Activated naive CD4-positive, alpha-beta T cell treated with anti-CD3 and anti-CD28 coated beads, Interleukin-2, amount 50 U/mL, for 72 hours (primary cell): ENCODE results near the gene SPDYE2B. TPM values are rescaled to one million over a fixed set of nuclear protein-coding genes. Genes with fewer than 3 reads are reported as not detected.
"Not testable (repeated sequence)": the region's sequence is repeated elsewhere in the genome, so short reads cannot be mapped to it uniquely, and the experiment has no call there.

Source experiments
- ATAC-seq, 2 donors: fragments of 150-1000 bp; cut with Tn5 transposase; 2 replicates each; pipeline ENCODE4 v1.10.0; 2021; ENCODE audit warnings: mild to moderate bottlenecking in 2 of 2, moderate library complexity in 2 of 2
- DNase-seq, 2 donors: peaks; one replicate each; pipeline ENCODE4 v3.0.0; 2021 to 2022; ENCODE audit warnings: low spot score in 2 of 2
- H3K27ac Mint-ChIP-seq, 2 donors: one replicate each; pipeline ENCODE4 v1.8.0; 2022; ENCODE audit warnings: mild to moderate bottlenecking in 2 of 2, mixed read lengths in 2 of 2
- H3K36me3 Mint-ChIP-seq, 2 donors: one replicate each; pipeline ENCODE4 v1.8.0; 2022; ENCODE audit warnings: mixed read lengths in 2 of 2
- H3K9me3 Mint-ChIP-seq, 2 donors: one replicate each; pipeline ENCODE4 v1.8.0; 2022; ENCODE audit warnings: mixed read lengths in 2 of 2
- total RNA-seq, 2 donors: library from RNA; stranded (reverse); gene quantifications; one replicate each; pipeline ENCODE4 v1.2.3, GENCODE V29; 2022

Gene SPDYE2B
- total RNA-seq, 2 donors from 2014 or later = not detected

GRCh38 chr7:102688299-102689036, 38.3 kb downstream of the SPDYE2B start:
- H3K27ac Mint-ChIP-seq, H3K36me3 Mint-ChIP-seq, H3K9me3 Mint-ChIP-seq, DNase-seq: not testable (repeated sequence)
- peak; percentile 86 to 88 for ATAC-seq

- H3K36me3 Mint-ChIP-seq, DNase-seq, H3K27ac Mint-ChIP-seq, H3K9me3 Mint-ChIP-seq: not testable (repeated sequence)
- ATAC-seq = peak; percentile 74 to 79
Observed at GRCh38 chr7:102689436-102690282, 39.5 kb downstream of the SPDYE2B start.

- H3K27ac Mint-ChIP-seq, ATAC-seq, H3K9me3 Mint-ChIP-seq, H3K36me3 Mint-ChIP-seq, DNase-seq: not testable (repeated sequence)
Observed at GRCh38 chr7:102690602-102691001, 40.5 kb downstream of the SPDYE2B start.

- ATAC-seq, H3K36me3 Mint-ChIP-seq, H3K9me3 Mint-ChIP-seq, H3K27ac Mint-ChIP-seq, DNase-seq: not testable (repeated sequence)
Observed at GRCh38 chr7:102694008-102694407, 43.9 kb downstream of the SPDYE2B start.

- H3K36me3 Mint-ChIP-seq, DNase-seq, H3K9me3 Mint-ChIP-seq, ATAC-seq, H3K27ac Mint-ChIP-seq: not testable (repeated sequence)
Observed at GRCh38 chr7:102695033-102695552, 45.0 kb downstream of the SPDYE2B start.

- not testable (repeated sequence) for H3K27ac Mint-ChIP-seq, H3K9me3 Mint-ChIP-seq, DNase-seq, H3K36me3 Mint-ChIP-seq, ATAC-seq
Observed at GRCh38 chr7:102696009-102696408, 45.9 kb downstream of the SPDYE2B start.

- H3K9me3 Mint-ChIP-seq = not testable (repeated sequence)
Observed at GRCh38 chr7:102697642-102698512, 47.8 kb downstream of the SPDYE2B start.

GRCh38 chr7:102698962-102699750, 49.0 kb downstream of the SPDYE2B start:
- not testable (repeated sequence) for H3K27ac Mint-ChIP-seq, DNase-seq, H3K9me3 Mint-ChIP-seq, ATAC-seq, H3K36me3 Mint-ChIP-seq

More at GRCh38 chr7:102697642-102698512, 47.8 kb downstream of the SPDYE2B start:
- H3K36me3 Mint-ChIP-seq, DNase-seq, H3K27ac Mint-ChIP-seq, ATAC-seq: not testable (repeated sequence)

Other genes with a start within 250 kb of the SPDYE2B start
- gene ORAI2, start 216.7 kb upstream of the SPDYE2B start, total RNA-seq = 10 to 100 TPM; 25.8 to 26.7 TPM
- gene ALKBH4, start 185.5 kb upstream of the SPDYE2B start, total RNA-seq = 1 to 10 TPM; 8.2 to 9.3 TPM
- 10 to 100 TPM; 11.6 to 12.5 TPM for gene LRWD1, start 185.3 kb upstream of the SPDYE2B start, total RNA-seq
- gene POLR2J, start 171.4 kb upstream of the SPDYE2B start, total RNA-seq = 10 to 100 TPM; 56.9 to 79.6 TPM
- 10 to 100 TPM; 21.8 to 23.9 TPM for gene RASA4B, start 132.5 kb upstream of the SPDYE2B start, total RNA-seq
- 10 to 100 TPM; 23.3 to 26.0 TPM for gene UPK3BL2, start 106.6 kb upstream of the SPDYE2B start, total RNA-seq
- gene SPDYE2, start 99.1 kb upstream of the SPDYE2B start, total RNA-seq = not detected
- gene POLR2J3, start 77.7 kb upstream of the SPDYE2B start, total RNA-seq = 10 to 100 TPM; 68.5 to 69.1 TPM
- 10 to 100 TPM; 47.8 to 79.4 TPM for gene RASA4, start 33.6 kb upstream of the SPDYE2B start, total RNA-seq
- gene UPK3BL1, start 7.5 kb upstream of the SPDYE2B start, total RNA-seq = 10 to 100 TPM; 38.5 to 43.4 TPM
- gene POLR2J2, start 21.3 kb downstream of the SPDYE2B start, total RNA-seq = 10 to 100 TPM; 18.1 to 20.9 TPM
- 1 to 10 TPM; 5.7 to 9.2 TPM for gene FAM185A, start 98.7 kb downstream of the SPDYE2B start, total RNA-seq